Aorta (tissue), 5 donors: Measurements from ENCODE around the gene RNF10. TPM values are rescaled to one million over a fixed set of nuclear protein-coding genes. Genes with fewer than 3 reads are reported as not detected.
A peak's percentile ranks its signal among the peaks of the same experiment; 100 is the strongest.

ENCODE experiments used
- ATAC-seq: fragments of 200-7000 bp; cut with Tn5 transposase; one replicate; pipeline ENCODE4 v1.9.1; 2022; ENCODE audit warnings: moderate library complexity; ENCODE audit not compliant: low FRiP score
- DNase-seq, 2 donors: peaks; one replicate each; pipeline ENCODE4 v3.0.0-alpha.2; 2020
- H3K27ac ChIP-seq, 2 donors: one replicate each; pipeline ENCODE4 v1.5.1; 2013; ENCODE audit warnings: low read length in 2 of 2, mild to moderate bottlenecking in 2 of 2, moderate library complexity in 2 of 2, control low read depth in 1 of 2, inconsistent platforms in 1 of 2, low read depth in 1 of 2
- H3K27me3 ChIP-seq, 2 donors: one replicate each; pipeline ENCODE4 v1.6.1; 2013; ENCODE audit warnings: control low read depth in 1 of 2, low read length in 1 of 2, mild to moderate bottlenecking in 1 of 2, moderate library complexity in 1 of 2; ENCODE audit not compliant: insufficient read depth in 2 of 2, control insufficient read depth in 1 of 2
- H3K36me3 ChIP-seq, 2 donors: one replicate each; pipeline ENCODE4 v1.6.1; 2013; ENCODE audit warnings: control low read depth in 1 of 2, low read length in 1 of 2, mild to moderate bottlenecking in 1 of 2; ENCODE audit not compliant: insufficient read depth in 2 of 2, control insufficient read depth in 1 of 2
- H3K4me1 ChIP-seq, 2 donors: one replicate each; pipeline ENCODE4 v1.6.1; 2013; ENCODE audit warnings: low read length in 2 of 2, control low read depth in 1 of 2, mild to moderate bottlenecking in 1 of 2, moderate library complexity in 1 of 2; ENCODE audit not compliant: insufficient read depth in 2 of 2, control insufficient read depth in 1 of 2
- H3K4me3 ChIP-seq, 2 donors: one replicate each; pipeline ENCODE4 v1.5.1; 2013; ENCODE audit warnings: low read length in 2 of 2, control low read depth in 1 of 2, mild to moderate bottlenecking in 1 of 2
- H3K9me3 ChIP-seq: one replicate; pipeline ENCODE4 v1.6.1; 2013; ENCODE audit warnings: mild to moderate bottlenecking, low read length; ENCODE audit not compliant: control insufficient read depth
- WGBS, 2 donors: extraction: QIAGEN DNeasy Blood & Tissue Kit; methylation state at CpG; one replicate each; pipeline ENCODE4 v1.1.7; 2013; 5-methylcytosine and 5-hydroxymethylcytosine counted together
- intact Hi-C, 2 donors: fragments of 100-400 bp; cut with DNase I; formaldehyde crosslinking; loops; one replicate each; pipeline versions ENCODE4 v1.14.2 to v1.15.0; 2022
- polyA plus RNA-seq, 2 donors: library from polyadenylated mRNA; stranded (reverse); fragments of 200-250 nt; gene quantifications; one replicate each; pipeline ENCODE4 v1.2.3, GENCODE V29; 2013
- total RNA-seq, 2 donors: library from RNA; stranded (reverse); fragmentation: NEBNext Ultra II Directional; extraction: Animal tissue kit (Norgen Biotek cat#: 25700); gene quantifications; one replicate each; pipeline ENCODE4 v1.2.1, GENCODE V29; 2021
- donor health status: healthy with polysubstance abuse.
- donor health status: Bipolar disorder and iron deficiency.
- donor health status: DM: no; HTN: no; CAD: no.
- donor health status: DM: no; HTN: no; CAD: no.
- donor health status: DM: yes; HTN: yes; CAD: no.

Gene RNF10
- total and polyA plus RNA-seq, 4 donors = 74.0 to 200 (median 170) TPM

DNA sequence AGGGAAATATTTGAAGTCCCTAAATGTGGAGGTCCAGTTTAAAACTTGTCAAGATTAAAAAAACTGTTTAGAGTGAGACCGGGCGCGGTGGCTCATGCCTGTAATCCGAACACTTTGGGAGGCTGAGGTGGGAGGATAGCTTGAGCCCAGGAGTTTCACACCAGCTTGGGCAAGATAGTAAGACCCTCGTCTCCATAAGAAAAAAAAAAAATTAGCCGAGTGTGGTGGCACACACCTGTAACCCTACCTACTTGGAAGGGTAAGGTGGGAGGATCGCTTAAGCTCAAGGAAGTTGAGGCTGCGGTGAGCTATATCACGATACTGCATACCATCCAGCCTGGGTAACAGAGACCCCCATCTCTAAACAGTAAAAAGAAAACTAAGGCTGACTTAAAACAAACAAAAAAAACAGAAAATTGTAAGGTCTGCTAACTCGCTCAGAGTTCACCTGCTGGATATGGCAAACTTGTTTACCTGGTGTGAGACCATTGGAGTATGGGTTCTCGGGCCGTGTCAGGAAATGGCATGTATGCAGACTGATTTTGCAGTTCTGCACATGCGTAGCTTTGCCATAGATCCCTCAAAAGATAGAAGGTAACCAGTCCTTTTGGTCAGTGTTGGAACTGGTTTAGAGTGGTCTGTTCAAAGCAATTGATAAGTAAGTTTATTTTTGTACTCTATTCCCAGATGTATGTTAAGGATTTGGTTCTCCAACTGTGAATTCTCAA, 2.1 kb downstream of the RNF10 start:
- DNase-seq = no peak
- H3K4me1 ChIP-seq = peaks cover 10 to 21% of the 10 kb centered on the region in 2 donors
- H3K36me3 ChIP-seq = no peaks in the 10 kb centered on the region
- 45 to 46% methylated on average over 13 of the region's 13 CpGs for WGBS, 2 donors
- ATAC-seq = no peak
- H3K27ac ChIP-seq = peak overlapping the region; percentile 28 to 57
- intact Hi-C loops = loop anchor here (5.0 kb wide), 1 partner anchor 39 kb away; the partner anchor contains the start of gene DYNLL1 (in 2 of the 2)
- no peaks in the 10 kb centered on the region for H3K9me3 ChIP-seq
- H3K27me3 ChIP-seq = no peaks in the 10 kb centered on the region
- peak overlapping the region; percentile 54 to 93 for H3K4me3 ChIP-seq

DNA sequence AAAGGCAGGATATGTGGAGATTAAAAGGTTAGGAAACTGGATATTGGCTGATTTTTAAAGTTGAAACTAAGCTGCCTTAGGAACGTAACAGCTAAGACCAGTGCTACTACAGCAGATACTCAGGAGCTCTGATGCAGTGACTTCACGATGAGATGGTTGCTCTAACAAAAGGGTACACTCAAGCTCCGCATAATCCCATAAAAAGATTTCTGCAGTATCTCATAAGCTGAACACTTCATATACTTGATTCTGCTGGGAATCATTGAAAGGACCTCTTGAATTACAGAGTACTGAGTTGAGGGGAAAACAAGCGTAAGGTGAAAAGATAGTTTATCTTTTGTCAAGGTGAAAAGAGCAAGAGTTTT, 3.7 kb downstream of the RNF10 start:
- Histone ChIP-seq H3K4me3 (peak overlapping the region in 1 of 2 donors; percentile 61), H3K4me1 (peaks cover 12 to 21% of the 10 kb centered on the region in 2 donors), H3K27me3 (no peaks in the 10 kb centered on the region), H3K27ac (no peak overlapping the region), H3K9me3 (no peaks in the 10 kb centered on the region), H3K36me3 (no peaks in the 10 kb centered on the region)
- intact Hi-C loops = loop anchor here (5.0 kb wide), 1 partner anchor 41 kb away; the partner anchor contains the start of gene DYNLL1 (in 2 of the 2)
- 34 to 38% methylated on average over 4 of the region's 4 CpGs for WGBS, 2 donors
- ATAC-seq (no peak), DNase-seq (no peak)

DNA sequence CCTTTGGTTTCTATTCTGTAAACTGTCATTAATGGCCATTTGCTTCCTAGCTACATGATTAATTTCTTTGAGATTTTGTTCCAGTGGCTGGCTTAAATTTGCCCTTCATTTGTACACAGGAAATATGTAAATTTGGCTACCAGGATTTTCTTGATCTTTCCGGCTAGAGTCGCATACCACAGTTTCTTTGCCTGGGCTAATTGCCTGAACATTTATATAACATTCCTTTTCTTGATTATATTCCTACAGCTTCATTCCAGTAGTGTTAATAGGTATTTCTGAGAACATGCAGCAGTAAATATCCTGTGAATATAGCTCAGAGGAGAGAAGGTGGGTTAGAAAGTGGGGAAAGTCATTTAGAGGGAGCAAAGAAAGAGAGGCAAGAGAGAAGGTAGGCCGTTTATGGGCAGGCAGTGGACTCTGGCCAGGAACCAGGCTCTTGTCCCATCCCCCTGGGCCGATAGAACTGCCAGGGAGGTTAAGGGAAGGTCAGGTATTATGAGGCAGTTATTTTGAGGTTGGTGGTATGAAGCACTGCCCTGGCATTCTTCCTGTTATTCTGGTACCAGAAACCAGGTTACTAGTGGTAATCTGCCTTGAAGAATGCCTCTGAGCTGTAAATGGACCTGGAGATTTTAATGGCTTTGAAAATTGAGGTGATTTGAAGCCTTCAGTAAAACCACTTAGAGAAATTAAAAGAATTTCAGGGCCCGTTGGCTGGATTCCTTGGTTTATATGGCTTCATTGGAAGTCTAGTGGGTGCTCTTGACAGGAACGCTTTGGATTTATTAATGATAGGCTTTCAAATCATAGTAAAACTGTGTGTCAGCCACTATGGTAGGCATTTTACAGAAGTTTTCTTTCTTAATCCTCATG, 4.4 kb downstream of the RNF10 start:
- peak; percentile 77 for ATAC-seq

DNA sequence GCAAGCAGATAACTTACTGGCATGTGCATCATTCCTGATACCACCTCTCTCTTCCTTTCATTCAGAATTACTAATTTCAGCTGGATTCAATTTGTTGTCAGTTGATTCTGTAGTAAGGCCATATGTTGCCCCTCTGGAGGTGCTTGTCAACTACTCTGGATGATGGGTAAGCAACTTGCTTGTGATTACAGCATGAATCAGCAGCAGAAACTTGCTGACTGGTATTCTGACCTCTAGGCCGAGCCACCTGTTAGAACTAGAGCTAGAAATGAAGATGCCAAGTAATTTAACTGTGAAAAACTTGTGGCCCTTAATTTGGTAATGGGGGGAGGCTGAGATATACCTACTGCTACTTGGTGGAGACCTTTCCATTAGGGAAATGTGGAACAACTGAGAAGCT, 5.1 kb downstream of the RNF10 start:
- no peaks in the 10 kb centered on the region for H3K36me3 ChIP-seq
- intact Hi-C loops = loop anchor here (5.0 kb wide), 1 partner anchor 42 kb away; the partner anchor contains the start of gene DYNLL1 (in 2 of the 2)
- H3K27me3 ChIP-seq = no peaks in the 10 kb centered on the region
- H3K27ac ChIP-seq = peak overlapping the region; percentile 57 to 59
- DNase-seq = no peak
- peaks cover 12 to 21% of the 10 kb centered on the region in 2 donors for H3K4me1 ChIP-seq
- no peaks in the 10 kb centered on the region for H3K9me3 ChIP-seq
- no peak overlapping the region for H3K4me3 ChIP-seq
- WGBS, 2 donors = 61 to 70% methylated on average over 1 of the region's 1 CpG
- no peak for ATAC-seq

More for the DNA sequence above, 4.4 kb downstream of the RNF10 start:
- peak overlapping the region in 1 of 2 donors; percentile 61 for H3K4me3 ChIP-seq
- no peaks in the 10 kb centered on the region for H3K36me3 ChIP-seq
- peak; percentile 80 for DNase-seq
- H3K27ac ChIP-seq = peak overlapping the region; percentile 54 to 57
- intact Hi-C loops = loop anchor here (5.0 kb wide), 1 partner anchor 41 kb away; the partner anchor contains the start of gene DYNLL1 (in 2 of the 2)
- no peaks in the 10 kb centered on the region for H3K9me3 ChIP-seq
- 5 to 7% methylated on average over 6 of the region's 6 CpGs for WGBS, 2 donors
- H3K4me1 ChIP-seq = peaks cover 12 to 21% of the 10 kb centered on the region in 2 donors
- H3K27me3 ChIP-seq = no peaks in the 10 kb centered on the region

DNA sequence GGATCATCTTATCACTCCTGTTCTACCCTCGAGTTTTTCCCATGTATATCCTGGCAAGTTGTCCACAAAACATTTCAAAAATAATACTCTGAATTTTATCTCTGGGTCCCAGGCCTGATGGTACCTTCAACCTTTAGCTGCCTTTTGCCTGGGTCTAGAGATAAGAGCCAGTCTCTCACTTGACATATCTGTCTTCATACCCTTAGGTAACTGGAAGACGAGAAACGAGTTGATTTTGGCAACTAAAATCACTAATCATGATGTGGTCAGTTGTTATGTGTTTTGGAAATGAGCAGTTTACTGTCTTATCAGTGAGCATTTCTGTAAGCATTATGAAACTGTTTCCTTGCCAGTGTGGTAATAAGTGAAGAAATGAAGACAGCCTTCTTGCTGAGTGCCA, 6.3 kb downstream of the RNF10 start:
- H3K9me3 ChIP-seq = no peaks in the 10 kb centered on the region
- WGBS, 2 donors = 1% methylated on average over 3 of the region's 3 CpGs
- H3K27me3 ChIP-seq = no peaks in the 10 kb centered on the region
- no peak overlapping the region for H3K4me3 ChIP-seq
- ATAC-seq (peak; percentile 62), DNase-seq (no peak)
- peaks cover 12 to 21% of the 10 kb centered on the region in 2 donors for H3K4me1 ChIP-seq
- H3K36me3 ChIP-seq = no peaks in the 10 kb centered on the region
- intact Hi-C loops = no loop called here
- H3K27ac ChIP-seq = peak overlapping the region; percentile 33 to 57

DNA sequence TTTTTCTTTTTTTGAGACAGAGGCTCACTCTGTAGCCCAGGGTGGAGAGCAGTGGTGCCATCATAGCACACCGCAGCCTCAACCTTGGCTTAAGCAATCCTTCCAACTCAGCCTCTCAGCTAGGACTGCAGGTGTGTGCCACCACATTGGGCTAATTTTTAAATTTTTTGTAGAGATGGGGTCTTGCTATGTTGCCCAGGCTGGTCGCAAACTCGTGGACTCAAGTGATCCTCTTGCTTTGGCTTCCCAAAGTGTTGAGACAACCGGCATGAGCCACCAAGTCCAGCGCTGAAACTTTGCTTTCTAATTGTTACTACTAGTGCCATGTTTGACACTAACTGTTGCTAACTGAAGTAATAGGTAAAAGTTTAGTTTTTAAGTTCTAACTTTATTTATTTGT, 8.0 kb downstream of the RNF10 start:
- no peak overlapping the region for H3K27ac ChIP-seq
- no peak for ATAC-seq
- H3K36me3 ChIP-seq = peaks cover 0 to 3% of the 10 kb centered on the region in 2 donors
- H3K4me1 ChIP-seq = peaks cover 8 to 18% of the 10 kb centered on the region in 2 donors
- intact Hi-C loops = no loop called here
- H3K27me3 ChIP-seq = no peaks in the 10 kb centered on the region
- WGBS, 2 donors = 97 to 99% methylated on average over 5 of the region's 5 CpGs
- DNase-seq = no peak
- no peaks in the 10 kb centered on the region for H3K9me3 ChIP-seq
- no peak overlapping the region for H3K4me3 ChIP-seq

DNA sequence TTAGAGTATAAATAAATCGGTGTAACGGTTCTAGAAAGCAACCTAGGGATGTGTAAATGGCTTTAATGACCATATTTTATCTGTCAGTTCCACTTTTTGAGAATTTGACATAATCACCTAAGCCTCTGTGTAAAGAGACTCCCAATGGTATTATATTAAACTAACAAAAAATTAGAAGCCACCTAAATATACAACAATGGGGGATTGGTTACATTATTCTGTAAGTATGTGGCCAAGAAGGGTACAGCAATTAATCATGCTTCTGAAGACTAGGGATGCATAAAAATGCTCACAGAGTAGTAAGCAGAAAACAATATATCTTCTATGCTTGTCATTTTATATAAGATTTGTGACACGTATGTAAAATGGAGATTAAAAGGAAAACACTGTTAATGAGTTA, 10.5 kb downstream of the RNF10 start:
- peaks cover 0 to 3% of the 10 kb centered on the region in 2 donors for H3K36me3 ChIP-seq
- ATAC-seq (no peak), DNase-seq (no peak)
- 82 to 84% methylated on average over 3 of the region's 3 CpGs for WGBS, 2 donors
- H3K27ac ChIP-seq = no peak overlapping the region
- H3K4me1 ChIP-seq = peaks cover 0 to 2% of the 10 kb centered on the region in 2 donors
- no peak overlapping the region for H3K4me3 ChIP-seq
- H3K9me3 ChIP-seq = no peaks in the 10 kb centered on the region
- intact Hi-C loops = no loop called here
- H3K27me3 ChIP-seq = no peaks in the 10 kb centered on the region

DNA sequence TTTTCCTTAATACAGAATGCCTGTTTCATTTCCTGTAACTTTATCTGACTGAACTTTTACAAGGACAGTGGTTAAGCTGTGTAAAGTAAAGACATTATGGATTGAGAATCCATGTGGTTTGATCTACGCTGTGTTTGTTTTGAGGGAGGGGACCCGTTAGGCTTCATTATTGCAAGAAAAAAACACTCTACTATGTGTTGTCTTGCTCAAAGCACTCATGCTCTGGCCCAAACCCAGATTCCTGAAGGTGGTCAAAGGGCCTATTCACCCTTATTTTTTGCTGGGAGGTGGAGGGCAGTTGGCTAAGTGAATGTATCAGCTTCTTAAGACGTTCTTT, 11.9 kb downstream of the RNF10 start:
- ATAC-seq (no peak), DNase-seq (no peak)
- WGBS, 2 donors = 71 to 75% methylated on average over 3 of the region's 3 CpGs
- no peaks in the 10 kb centered on the region for H3K27me3 ChIP-seq
- peaks cover 0 to 2% of the 10 kb centered on the region in 2 donors for H3K4me1 ChIP-seq
- H3K27ac ChIP-seq = no peak overlapping the region
- no peak overlapping the region for H3K4me3 ChIP-seq
- H3K9me3 ChIP-seq = no peaks in the 10 kb centered on the region
- intact Hi-C loops = no loop called here
- H3K36me3 ChIP-seq = peaks cover 0 to 3% of the 10 kb centered on the region in 2 donors
